ENCODE results near the gene LDLRAD1.

DNA sequence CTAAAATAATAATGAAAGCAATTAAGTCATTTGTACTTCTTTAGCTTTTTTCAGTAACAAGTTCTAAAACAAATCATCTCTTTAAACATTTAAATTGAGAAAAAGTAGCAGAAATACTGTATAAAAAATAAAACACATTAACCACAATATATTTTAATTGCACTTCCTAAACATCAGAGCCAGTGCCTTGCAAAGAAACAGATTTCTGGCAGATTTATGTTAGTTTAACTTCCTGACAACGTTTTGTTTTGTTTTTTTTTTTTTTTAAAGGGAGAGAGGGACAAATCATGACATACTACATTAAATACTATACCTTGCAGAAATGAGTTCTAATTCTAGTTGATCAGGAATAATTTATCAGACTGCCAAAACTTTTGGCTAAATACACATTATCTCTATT, 23.8 kb upstream of the LDLRAD1 start:
- TF ChIP-seq, protein P1, sequence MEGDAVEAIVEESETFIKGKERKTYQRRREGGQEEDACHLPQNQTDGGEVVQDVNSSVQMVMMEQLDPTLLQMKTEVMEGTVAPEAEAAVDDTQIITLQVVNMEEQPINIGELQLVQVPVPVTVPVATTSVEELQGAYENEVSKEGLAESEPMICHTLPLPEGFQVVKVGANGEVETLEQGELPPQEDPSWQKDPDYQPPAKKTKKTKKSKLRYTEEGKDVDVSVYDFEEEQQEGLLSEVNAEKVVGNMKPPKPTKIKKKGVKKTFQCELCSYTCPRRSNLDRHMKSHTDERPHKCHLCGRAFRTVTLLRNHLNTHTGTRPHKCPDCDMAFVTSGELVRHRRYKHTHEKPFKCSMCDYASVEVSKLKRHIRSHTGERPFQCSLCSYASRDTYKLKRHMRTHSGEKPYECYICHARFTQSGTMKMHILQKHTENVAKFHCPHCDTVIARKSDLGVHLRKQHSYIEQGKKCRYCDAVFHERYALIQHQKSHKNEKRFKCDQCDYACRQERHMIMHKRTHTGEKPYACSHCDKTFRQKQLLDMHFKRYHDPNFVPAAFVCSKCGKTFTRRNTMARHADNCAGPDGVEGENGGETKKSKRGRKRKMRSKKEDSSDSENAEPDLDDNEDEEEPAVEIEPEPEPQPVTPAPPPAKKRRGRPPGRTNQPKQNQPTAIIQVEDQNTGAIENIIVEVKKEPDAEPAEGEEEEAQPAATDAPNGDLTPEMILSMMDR (conservative IDR thresholded peaks at IDR 0.05; ENCODE audit: low read length) = no peak
- TF ChIP-seq EZH2phosphoT487 (IDR thresholded peaks at IDR 0.05; ENCODE audit: borderline replicate concordance) = no peak
